Hepatocyte (in vitro differentiated cells): ENCODE results near the gene ZNF287. TPM values are rescaled to one million over a fixed set of nuclear protein-coding genes. Genes with fewer than 3 reads are reported as not detected.
A peak's percentile ranks its signal among the peaks of the same experiment; 100 is the strongest.

Source experiments
- DNase-seq: peaks from one replicate; pipeline ENCODE4 v3.0.0-alpha.2; 2016; ENCODE audit warnings: low spot score
- H2AFZ ChIP-seq: fragments of 200-600 bp; sonication (generic); 2 replicates; pipeline ENCODE4 v1.6.0; 2016; ENCODE audit warnings: antibody characterized with exemption, mild to moderate bottlenecking
- H3K27ac ChIP-seq: fragments of 200-600 bp; sonication (generic); 2 replicates; pipeline ENCODE4 v1.5.1; 2016; ENCODE audit warnings: mild to moderate bottlenecking
- H3K27me3 ChIP-seq: fragments of 200-600 bp; sonication (generic); 2 replicates; pipeline ENCODE4 v1.6.1; 2016
- H3K36me3 ChIP-seq: fragments of 200-600 bp; sonication (generic); replicated peaks from 2 replicates; pipeline ENCODE4 v1.5.1; 2016; ENCODE audit warnings: low read depth; ENCODE audit not compliant: insufficient read depth
- H3K4me1 ChIP-seq: fragments of 200-600 bp; sonication (generic); 2 replicates; pipeline ENCODE4 v1.5.1; 2016; ENCODE audit warnings: mild to moderate bottlenecking, moderate library complexity; ENCODE audit not compliant: insufficient read depth
- H3K4me2 ChIP-seq: fragments of 200-600 bp; sonication (generic); 2 replicates; pipeline ENCODE4 v1.6.0; 2016
- H3K4me3 ChIP-seq: fragments of 200-600 bp; sonication (generic); 2 replicates; pipeline ENCODE4 v1.5.1; 2016; ENCODE audit warnings: mild to moderate bottlenecking
- H3K79me2 ChIP-seq: fragments of 200-600 bp; sonication (generic); 2 replicates; pipeline ENCODE4 v1.6.0; 2017; ENCODE audit warnings: mild to moderate bottlenecking
- H3K9me2 ChIP-seq: fragments of 200-600 bp; sonication (generic); replicated peaks from 2 replicates; pipeline ENCODE4 v1.6.0; 2017; ENCODE audit warnings: mild to moderate bottlenecking; ENCODE audit not compliant: insufficient read depth
- H3K9me3 ChIP-seq: fragments of 200-600 bp; sonication (generic); 2 replicates; pipeline ENCODE4 v1.5.1; 2016; ENCODE audit warnings: low read depth, mild to moderate bottlenecking
- H4K20me1 ChIP-seq: fragments of 200-600 bp; sonication (generic); 2 replicates; pipeline ENCODE4 v1.6.0; 2016; ENCODE audit warnings: mild to moderate bottlenecking; ENCODE audit not compliant: insufficient read depth, poor library complexity, severe bottlenecking
- CTCF ChIP-seq: fragments of 200-600 bp; sonication (generic); IDR thresholded peaks from 2 replicates; pipeline ENCODE4 v1.5.1; 2016; ENCODE audit warnings: antibody characterized with exemption, mild to moderate bottlenecking; ENCODE audit not compliant: poor library complexity
- EZH2 ChIP-seq: fragments of 200-600 bp; sonication (generic); IDR thresholded peaks from 2 replicates; pipeline ENCODE4 v1.6.1; 2016; ENCODE audit warnings: antibody characterized with exemption, mild to moderate bottlenecking, borderline replicate concordance
- EZH2phosphoT487 ChIP-seq: fragments of 200-600 bp; sonication (generic); IDR thresholded peaks from one replicate; pipeline ENCODE4 v1.6.1; 2018; ENCODE audit warnings: antibody characterized with exemption, mild to moderate bottlenecking, low read depth, moderate library complexity; ENCODE audit not compliant: unreplicated experiment, severe bottlenecking
- WGBS: methylation state at CpG from one replicate; pipeline ENCODE4 v1.1.6; 2016; ENCODE audit warnings: low lambda C conversion rate; ENCODE audit errors: missing lambda C conversion rate; 5-methylcytosine and 5-hydroxymethylcytosine counted together
- polyA plus RNA-seq: library from polyadenylated mRNA; unstranded; fragments of >200 nt; fragmentation: Nextera tagmentation; extraction: Ambion mirVana; gene quantifications from 2 replicates; pipeline ENCODE4 v1.2.1, GENCODE V29; 2016
- total RNA-seq: library from RNA; depleted of rRNA; stranded (reverse); fragments of >200 nt; gene quantifications from 2 replicates; pipeline ENCODE4 v1.2.3, GENCODE V29; 2014

ZNF287 gene
- 4.4 and 10.6 TPM in 2 replicates for total RNA-seq
- 7.1 and 7.3 TPM in 2 replicates for polyA plus RNA-seq

- no peak within 1 kb of the TSS for H3K27ac ChIP-seq
- no peaks in the 10 kb centered on the region for H3K27me3 ChIP-seq
- 4% methylated on average over 75 of the region's 77 CpGs for WGBS
Observed at GRCh38 chr17:16568541-16569357, at the start of gene ZNF287. Gene ZNF287 (minus strand): TSS chr17:16569204. CDS start chr17:16567731, 1,473 bp downstream.

GRCh38 chr17:16617481-16618060 is 48.6 kb upstream of the ZNF287 start:
- Histone ChIP-seq H3K36me3 (no peaks in the 10 kb centered on the region), H3K27ac (no peak overlapping the region), H3K27me3 (no peaks in the 10 kb centered on the region), H3K4me1 (no peaks in the 10 kb centered on the region), H3K4me3 (no peak overlapping the region), H3K4me2 (no peak overlapping the region), H3K9me3 (peaks cover 24% of the 10 kb centered on the region), H3K79me2 (no peaks in the 10 kb centered on the region), H3K9me2 (no peaks in the 10 kb centered on the region), H2AFZ (no peak overlapping the region), H4K20me1 (no peaks in the 10 kb centered on the region)
- WGBS, result 98% methylated on average over 53 of the region's 53 CpGs
- no peak for TF ChIP-seq EZH2phosphoT487
- no peak for TF ChIP-seq CTCF
- TF ChIP-seq EZH2, result no peak
- no peak for DNase-seq

More at GRCh38 chr17:16568541-16569357, at the start of gene ZNF287:
- Histone ChIP-seq H3K9me3 (no peaks in the 10 kb centered on the region), H3K9me2 (no peaks in the 10 kb centered on the region), H3K4me3 (peak within 1 kb of the TSS; percentile 68), H3K36me3 (no peaks in the 10 kb centered on the region), H3K79me2 (peaks cover 5% of the 10 kb centered on the region), H3K4me1 (no peaks in the 10 kb centered on the region), H3K4me2 (peak within 1 kb of the TSS; percentile 88), H2AFZ (peak within 1 kb of the TSS; percentile 88), H4K20me1 (no peaks in the 10 kb centered on the region)
- peak; percentile 97 for DNase-seq
- TF ChIP-seq EZH2phosphoT487, result no peak
- no peak for TF ChIP-seq EZH2
- TF ChIP-seq CTCF, result no peak

GRCh38 chr17:16599537-16599936 is 30.5 kb upstream of the ZNF287 start:
- Histone ChIP-seq H3K79me2 (no peaks in the 10 kb centered on the region), H3K4me2 (no peak overlapping the region), H4K20me1 (no peaks in the 10 kb centered on the region), H3K4me1 (no peaks in the 10 kb centered on the region), H3K9me3 (no peaks in the 10 kb centered on the region), H3K4me3 (no peak overlapping the region), H3K27ac (no peak overlapping the region), H3K36me3 (no peaks in the 10 kb centered on the region), H2AFZ (no peak overlapping the region), H3K27me3 (no peaks in the 10 kb centered on the region), H3K9me2 (no peaks in the 10 kb centered on the region)
- peak; percentile 53 for DNase-seq
- TF ChIP-seq CTCF, result no peak
- no peak for TF ChIP-seq EZH2phosphoT487
- TF ChIP-seq EZH2, result no peak
- WGBS, result 69% methylated on average over 5 of the region's 5 CpGs
